MCF 10A (cell line): ENCODE measurements around the gene VKORC1. TPM values are rescaled to one million over a fixed set of nuclear protein-coding genes. Genes with fewer than 3 reads are reported as not detected.

Experiments used
- BruUV-seq: library from RNA; stranded (reverse); fragments of 400-500 nt; replicated peaks from 2 replicates; lab custom pipeline; 2021; lab: Mats Ljungman, UMichigan
- CTCF ChIA-PET: fragments of 300-600 bp; sonication (Branson Sonifier 250); formaldehyde crosslinking; extraction: SDS; loops from one replicate; lab custom pipeline; 2021; ENCODE audit warnings: antibody characterized with exemption, inconsistent platforms; lab: Yijun Ruan, JAX
- POLR2A ChIA-PET: fragments of 300-600, 350-650 bp; sonication (Branson Sonifier 250); formaldehyde crosslinking; extraction: SDS; loops from one replicate; lab custom pipeline; 2020; ENCODE audit warnings: antibody characterized with exemption, inconsistent platforms; lab: Yijun Ruan, JAX
- DNase-seq: peaks from one replicate; pipeline ENCODE4 v3.0.0-alpha.2; 2018; ENCODE audit not compliant: unreplicated experiment
- H3K27ac Mint-ChIP-seq: one replicate; pipeline ENCODE4 v1.8.0; 2022; ENCODE audit warnings: mild to moderate bottlenecking, low read depth, mixed read lengths; ENCODE audit not compliant: unreplicated experiment
- H3K27me3 Mint-ChIP-seq: one replicate; pipeline ENCODE4 v1.8.0; 2022; ENCODE audit warnings: mixed read lengths; ENCODE audit not compliant: insufficient read depth, unreplicated experiment
- H3K36me3 Mint-ChIP-seq: one replicate; pipeline ENCODE4 v1.8.0; 2022; ENCODE audit warnings: mild to moderate bottlenecking, moderate library complexity, mixed read lengths; ENCODE audit not compliant: insufficient read depth, unreplicated experiment
- H3K4me1 Mint-ChIP-seq: one replicate; pipeline ENCODE4 v1.8.0; 2022; ENCODE audit warnings: mixed read lengths; ENCODE audit not compliant: insufficient read depth, unreplicated experiment
- H3K4me3 Mint-ChIP-seq: one replicate; pipeline ENCODE4 v1.8.0; 2022; ENCODE audit warnings: mild to moderate bottlenecking, moderate library complexity, mixed read lengths; ENCODE audit not compliant: unreplicated experiment
- H3K9me3 Mint-ChIP-seq: one replicate; pipeline ENCODE4 v1.8.0; 2022; ENCODE audit warnings: mixed read lengths; ENCODE audit not compliant: unreplicated experiment
- intact Hi-C: fragments of 100-400 bp; cut with micrococcal nuclease; formaldehyde crosslinking; loops from 2 replicates; pipeline ENCODE4 v1.14.1; 2022
- total RNA-seq: library from RNA; stranded (reverse); gene quantifications from 2 replicates; pipeline ENCODE4 v1.2.3, GENCODE V29; 2022
- TF ChIP-seq, protein P1 (sequence below): fragments of 200-600 bp; IDR thresholded peaks from one replicate; pipeline ENCODE4 v1.8.0; 2022; ENCODE audit warnings: antibody characterized with exemption, mild to moderate bottlenecking; ENCODE audit not compliant: unreplicated experiment

VKORC1 gene
- total RNA-seq, 1 experiment from 2014 or later, result 66.3 TPM

DNA sequence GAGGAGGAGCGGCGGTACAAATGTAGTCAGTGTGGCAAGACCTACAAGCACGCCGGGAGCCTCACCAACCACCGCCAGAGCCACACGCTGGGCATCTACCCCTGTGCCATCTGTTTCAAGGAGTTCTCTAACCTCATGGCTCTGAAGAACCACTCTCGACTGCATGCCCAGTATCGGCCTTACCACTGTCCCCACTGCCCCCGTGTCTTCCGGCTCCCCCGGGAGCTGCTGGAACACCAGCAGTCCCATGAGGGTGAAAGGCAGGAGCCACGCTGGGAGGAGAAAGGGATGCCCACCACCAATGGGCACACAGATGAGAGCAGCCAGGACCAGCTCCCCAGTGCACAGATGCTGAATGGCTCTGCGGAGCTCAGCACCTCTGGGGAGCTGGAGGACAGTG is 17.6 kb downstream of the VKORC1 start:
- CTCF ChIA-PET, result interaction anchor here (0.6 to 1.1 kb wide), 2 partner anchors 9 to 91 kb away, joined by 3 to 6 read pairs; no protein-coding TSS in a partner anchor
- TF ChIP-seq, protein P1, sequence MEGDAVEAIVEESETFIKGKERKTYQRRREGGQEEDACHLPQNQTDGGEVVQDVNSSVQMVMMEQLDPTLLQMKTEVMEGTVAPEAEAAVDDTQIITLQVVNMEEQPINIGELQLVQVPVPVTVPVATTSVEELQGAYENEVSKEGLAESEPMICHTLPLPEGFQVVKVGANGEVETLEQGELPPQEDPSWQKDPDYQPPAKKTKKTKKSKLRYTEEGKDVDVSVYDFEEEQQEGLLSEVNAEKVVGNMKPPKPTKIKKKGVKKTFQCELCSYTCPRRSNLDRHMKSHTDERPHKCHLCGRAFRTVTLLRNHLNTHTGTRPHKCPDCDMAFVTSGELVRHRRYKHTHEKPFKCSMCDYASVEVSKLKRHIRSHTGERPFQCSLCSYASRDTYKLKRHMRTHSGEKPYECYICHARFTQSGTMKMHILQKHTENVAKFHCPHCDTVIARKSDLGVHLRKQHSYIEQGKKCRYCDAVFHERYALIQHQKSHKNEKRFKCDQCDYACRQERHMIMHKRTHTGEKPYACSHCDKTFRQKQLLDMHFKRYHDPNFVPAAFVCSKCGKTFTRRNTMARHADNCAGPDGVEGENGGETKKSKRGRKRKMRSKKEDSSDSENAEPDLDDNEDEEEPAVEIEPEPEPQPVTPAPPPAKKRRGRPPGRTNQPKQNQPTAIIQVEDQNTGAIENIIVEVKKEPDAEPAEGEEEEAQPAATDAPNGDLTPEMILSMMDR, result no peak
- intact Hi-C loops, result no loop called here
- POLR2A ChIA-PET, result no interaction called here
- no peaks in the 10 kb centered on the region for H3K27me3 Mint-ChIP-seq
- no peak overlapping the region for H3K4me3 Mint-ChIP-seq
- no TSS peak for BruUV-seq
- DNase-seq, result no peak
- no peak overlapping the region for H3K27ac Mint-ChIP-seq
- H3K36me3 Mint-ChIP-seq, result peaks cover 17% of the 10 kb centered on the region
- H3K9me3 Mint-ChIP-seq, result no peaks in the 10 kb centered on the region
- peaks cover 16% of the 10 kb centered on the region for H3K4me1 Mint-ChIP-seq

DNA sequence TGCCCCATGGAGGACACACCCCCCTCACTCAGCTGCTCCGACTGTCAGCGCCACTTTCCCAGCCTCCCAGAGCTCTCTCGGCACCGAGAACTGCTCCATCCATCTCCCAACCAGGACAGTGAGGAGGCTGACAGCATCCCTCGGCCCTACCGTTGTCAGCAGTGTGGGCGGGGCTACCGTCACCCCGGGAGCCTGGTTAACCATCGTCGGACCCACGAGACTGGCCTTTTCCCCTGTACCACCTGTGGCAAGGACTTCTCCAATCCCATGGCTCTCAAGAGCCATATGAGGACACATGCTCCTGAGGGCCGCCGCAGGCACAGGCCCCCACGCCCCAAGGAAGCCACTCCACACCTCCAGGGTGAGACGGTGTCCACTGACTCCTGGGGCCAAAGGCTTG is 18.3 kb downstream of the VKORC1 start:
- no TSS peak for BruUV-seq
- H3K4me1 Mint-ChIP-seq, result peaks cover 21% of the 10 kb centered on the region
- H3K9me3 Mint-ChIP-seq, result no peaks in the 10 kb centered on the region
- no peak for DNase-seq
- TF ChIP-seq, protein P1, result no peak
- CTCF ChIA-PET, result interaction anchor here (0.7 to 1.0 kb wide), 3 partner anchors 9 to 383 kb away, joined by 3 to 4 read pairs (median 3); no protein-coding TSS in a partner anchor
- H3K27ac Mint-ChIP-seq, result no peak overlapping the region
- no peaks in the 10 kb centered on the region for H3K27me3 Mint-ChIP-seq
- H3K4me3 Mint-ChIP-seq, result no peak overlapping the region
- intact Hi-C loops, result no loop called here
- POLR2A ChIA-PET, result interaction anchor here (0.5 to 5.5 kb wide), 3 partner anchors 17 to 103 kb away, joined by 3 to 78 read pairs (median 4); partner anchors contain the start of genes FUS and VKORC1
- H3K36me3 Mint-ChIP-seq, result peaks cover 20% of the 10 kb centered on the region

- no peaks in the 10 kb centered on the region for H3K27me3 Mint-ChIP-seq
- H3K4me1 Mint-ChIP-seq, result peaks cover 21% of the 10 kb centered on the region
- peak overlapping the region; percentile 97 for H3K4me3 Mint-ChIP-seq
- H3K27ac Mint-ChIP-seq, result peak overlapping the region; percentile 97
- ChIA-PET POLR2A (interaction anchor here (0.6 to 5.5 kb wide), 23 partner anchors 9 to 378 kb away, joined by 3 to 78 read pairs (median 6); partner anchors contain the start of genes FUS, HSD3B7, KAT8 and PRSS8), CTCF (interaction anchor here (1.4 to 2.0 kb wide), 3 partner anchors 67 to 92 kb away, joined by 4 to 8 read pairs (median 8); partner anchors contain the start of gene HSD3B7)
- DNase-seq, result no peak
- peaks cover 24% of the 10 kb centered on the region for H3K36me3 Mint-ChIP-seq
- no TSS peak for BruUV-seq
- no peaks in the 10 kb centered on the region for H3K9me3 Mint-ChIP-seq
- intact Hi-C loops, result loop anchor here (2.0 kb wide), 1 partner anchor 20 kb away; the partner anchor contains the start of gene VKORC1
- TF ChIP-seq, protein P1, result no peak
Observed at GRCh38 chr16:31074814-31075183, 19.8 kb downstream of the VKORC1 start.

DNA sequence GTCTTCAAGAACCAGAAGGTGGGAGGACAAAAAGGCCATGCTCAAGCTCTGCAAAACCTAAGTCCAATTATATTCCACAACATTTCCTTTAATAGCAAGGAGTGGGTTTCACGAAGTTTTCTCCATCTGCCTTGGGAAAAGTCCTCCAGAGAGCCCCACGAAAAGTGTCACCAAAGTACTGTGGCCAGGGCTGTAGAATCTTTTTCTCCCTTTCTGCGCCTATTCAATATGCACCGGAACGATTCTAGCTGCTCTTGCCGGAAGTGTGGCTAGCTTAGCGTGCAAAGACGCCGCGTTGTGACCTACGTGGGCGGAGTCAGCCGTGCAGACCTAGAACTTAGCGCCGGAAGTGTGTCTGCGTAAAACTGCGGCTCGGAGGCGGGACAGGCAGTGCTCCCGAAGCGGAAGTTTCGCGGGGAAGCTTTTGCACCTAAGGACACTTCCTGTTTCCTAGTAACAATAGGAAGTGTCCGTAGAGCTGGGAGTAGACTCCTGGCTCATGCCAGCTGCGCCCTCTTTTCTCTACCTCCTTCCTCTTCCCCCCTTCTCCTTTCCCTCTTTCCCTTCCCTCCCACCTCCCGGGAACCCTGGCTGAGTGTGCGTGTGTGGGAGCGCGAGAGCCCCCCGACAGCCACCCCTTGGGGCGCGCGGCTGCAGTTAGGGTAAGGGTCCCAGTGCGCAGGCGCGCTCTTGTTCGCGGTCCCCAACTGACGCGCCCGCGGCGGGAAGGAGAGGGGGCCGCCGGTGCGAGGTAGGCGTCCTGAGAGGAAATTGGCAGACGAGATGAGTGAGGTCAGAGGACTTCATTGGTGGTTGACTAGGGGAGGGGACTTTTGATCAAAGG is 20.4 kb downstream of the VKORC1 start, which contains the start of the genes ZNF646 and ZNF668:
ZNF646 (plus strand) TSS at position 453 of the 844 bp plus-strand sequence. CDS start 1,903 bp downstream, outside the sequence.
ZNF668 (minus strand) TSS at position 271 of the 844 bp plus-strand sequence. CDS start 9,781 bp downstream, outside the sequence.
- TF ChIP-seq, protein P1, result no peak
- H3K4me3 Mint-ChIP-seq, result peak within 1 kb of the TSS; percentile 97
- ChIA-PET POLR2A (interaction anchor here (0.6 to 5.5 kb wide), 35 partner anchors 10 to 424 kb away, joined by 3 to 78 read pairs (median 6); partner anchors contain the start of genes ARMC5, FUS, HSD3B7 and KAT8), CTCF (interaction anchor here (0.8 to 2.0 kb wide), 4 partner anchors 68 to 311 kb away, joined by 3 to 8 read pairs (median 6); partner anchors contain the start of gene HSD3B7)
- intact Hi-C loops, result loop anchor here (1.0 to 2.0 kb wide), 6 partner anchors 21 to 89 kb away; partner anchors contain the start of genes HSD3B7, STX4 and VKORC1
- DNase-seq, result peak; percentile 98
- no TSS peak for BruUV-seq
- no peaks in the 10 kb centered on the region for H3K9me3 Mint-ChIP-seq
- H3K4me1 Mint-ChIP-seq, result peaks cover 24% of the 10 kb centered on the region
- peaks cover 24% of the 10 kb centered on the region for H3K36me3 Mint-ChIP-seq
- H3K27ac Mint-ChIP-seq, result peak within 1 kb of the TSS; percentile 97
- no peaks in the 10 kb centered on the region for H3K27me3 Mint-ChIP-seq
